CD4-positive, CD25-positive, alpha-beta regulatory T cell (primary cell): Measurements from ENCODE around the gene UBE2D1. TPM values are rescaled to one million over a fixed set of nuclear protein-coding genes. Genes with fewer than 3 reads are reported as not detected.

Experiments used
- ATAC-seq, 2 donors: fragments of 150-1000 bp; cut with Tn5 transposase; one replicate each; pipeline ENCODE4 v1.10.0; 2021; ENCODE audit warnings: low read depth in 2 of 2, moderate number of reproducible peaks in 2 of 2, moderate library complexity in 1 of 2
- DNase-seq, 3 donors: peaks; one replicate each; pipeline versions ENCODE4 v3.0.0 to v3.0.0-alpha.2; 2012 to 2022; ENCODE audit warnings: mixed read lengths in 1 of 3
- H3K27ac ChIP-seq: one replicate; pipeline ENCODE4 v1.7.0; 2013; ENCODE audit warnings: mild to moderate bottlenecking, low read length; ENCODE audit not compliant: insufficient read depth, poor library complexity, severe bottlenecking
- H3K27me3 ChIP-seq: one replicate; pipeline ENCODE4 v1.7.0; 2013; ENCODE audit warnings: low read length; ENCODE audit not compliant: control insufficient read depth, insufficient read depth
- H3K36me3 ChIP-seq: one replicate; pipeline ENCODE4 v1.7.0; 2013; ENCODE audit warnings: mild to moderate bottlenecking, low read length, moderate library complexity; ENCODE audit not compliant: control insufficient read depth, insufficient read depth
- H3K4me1 ChIP-seq: 2 replicates; pipeline ENCODE4 v1.7.0; 2013; ENCODE audit warnings: mild to moderate bottlenecking, low read length; ENCODE audit not compliant: insufficient read depth, control insufficient read depth, poor library complexity, severe bottlenecking
- H3K4me3 ChIP-seq: one replicate; pipeline ENCODE4 v1.7.0; 2013; ENCODE audit warnings: low read depth, mild to moderate bottlenecking, low read length, moderate library complexity
- H3K9me3 ChIP-seq, 2 experiments: 1 replicate in 1 of 2; 2 replicates in 1 of 2; pipeline ENCODE4 v1.7.0; 2013; ENCODE audit warnings: low read length in 2 of 2, mild to moderate bottlenecking in 1 of 2, moderate library complexity in 1 of 2; ENCODE audit not compliant: control insufficient read depth in 2 of 2
- H3K27ac Mint-ChIP-seq, 3 donors: one replicate each; pipeline ENCODE4 v1.8.0; 2020 to 2022; ENCODE audit warnings: mild to moderate bottlenecking in 3 of 3, mixed read lengths in 3 of 3, moderate library complexity in 2 of 3
- H3K27me3 Mint-ChIP-seq: one replicate; pipeline ENCODE4 v1.8.0; 2022; ENCODE audit warnings: mild to moderate bottlenecking, mixed read lengths
- H3K36me3 Mint-ChIP-seq: one replicate; pipeline ENCODE4 v1.8.0; 2020; ENCODE audit warnings: mixed read lengths
- H3K4me1 Mint-ChIP-seq, 4 donors: one replicate each; pipeline ENCODE4 v1.8.0; 2020 to 2022; ENCODE audit warnings: mixed read lengths in 4 of 4, mild to moderate bottlenecking in 1 of 4
- H3K4me3 Mint-ChIP-seq, 4 donors: one replicate each; pipeline ENCODE4 v1.8.0; 2020 to 2022; ENCODE audit warnings: mild to moderate bottlenecking in 4 of 4, mixed read lengths in 4 of 4, moderate library complexity in 3 of 4
- H3K9me3 Mint-ChIP-seq, 7 donors: one replicate each; pipeline ENCODE4 v1.8.0; 2020 to 2022; ENCODE audit warnings: mixed read lengths in 7 of 7, mild to moderate bottlenecking in 3 of 7, moderate library complexity in 2 of 7
- polyA plus RNA-seq, 4 donors: library from polyadenylated mRNA; unstranded; fragments of 300-500 nt; fragmentation: Illumina TruSeq; gene quantifications; one replicate each; pipeline ENCODE4 v1.2.3, GENCODE V29; 2021
- total RNA-seq: library from RNA; stranded (reverse); gene quantifications from one replicate; pipeline ENCODE4 v1.2.3, GENCODE V29; 2022

Gene UBE2D1
- total and polyA plus RNA-seq, 5 donors from 2014 or later, result 11.5 to 22.2 (median 19.4) TPM

GRCh38 chr10:58305821-58306220 lies 29.0 kb upstream of the UBE2D1 start:
- peaks cover 0 to 1% (median 0%) of the 10 kb centered on the region in 7 donors for H3K9me3 Mint-ChIP-seq
- H3K4me3 Mint-ChIP-seq, result no peak overlapping the region
- no peaks in the 10 kb centered on the region for H3K4me1 ChIP-seq
- no peak for ATAC-seq
- no peaks in the 10 kb centered on the region for H3K9me3 ChIP-seq
- no peak for DNase-seq
- H3K4me3 ChIP-seq, result no peak overlapping the region
- peak overlapping the region in 1 of 3 donors; percentile 12 for H3K27ac Mint-ChIP-seq
- H3K27me3 ChIP-seq, result peaks cover 2% of the 10 kb centered on the region
- no peak overlapping the region for H3K27ac ChIP-seq
- no peaks in the 10 kb centered on the region for H3K4me1 Mint-ChIP-seq
- peaks cover 24% of the 10 kb centered on the region for H3K27me3 Mint-ChIP-seq
- no peaks in the 10 kb centered on the region for H3K36me3 Mint-ChIP-seq
- H3K36me3 ChIP-seq, result no peaks in the 10 kb centered on the region

DNA sequence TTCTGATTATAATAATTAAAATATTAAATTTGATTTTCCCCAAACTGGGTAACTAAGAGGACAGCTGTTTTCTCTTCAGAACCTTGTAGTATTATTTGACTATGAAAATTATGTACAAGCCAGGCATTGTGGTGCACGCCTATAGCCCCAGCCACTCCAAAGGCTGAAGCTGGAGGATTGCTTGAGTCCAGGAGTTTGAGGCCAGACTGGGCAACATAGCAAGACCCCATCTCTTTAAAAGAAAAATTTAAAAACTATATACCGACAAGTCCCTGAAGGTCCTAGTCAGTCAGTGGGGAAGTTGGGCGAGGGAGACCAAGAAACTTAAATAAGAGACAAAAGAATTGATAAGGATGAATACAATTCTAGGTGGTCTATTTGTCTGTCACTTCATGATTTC lies 27.1 kb upstream of the UBE2D1 start:
- H3K4me1 Mint-ChIP-seq, result no peaks in the 10 kb centered on the region
- no peak for ATAC-seq

DNA sequence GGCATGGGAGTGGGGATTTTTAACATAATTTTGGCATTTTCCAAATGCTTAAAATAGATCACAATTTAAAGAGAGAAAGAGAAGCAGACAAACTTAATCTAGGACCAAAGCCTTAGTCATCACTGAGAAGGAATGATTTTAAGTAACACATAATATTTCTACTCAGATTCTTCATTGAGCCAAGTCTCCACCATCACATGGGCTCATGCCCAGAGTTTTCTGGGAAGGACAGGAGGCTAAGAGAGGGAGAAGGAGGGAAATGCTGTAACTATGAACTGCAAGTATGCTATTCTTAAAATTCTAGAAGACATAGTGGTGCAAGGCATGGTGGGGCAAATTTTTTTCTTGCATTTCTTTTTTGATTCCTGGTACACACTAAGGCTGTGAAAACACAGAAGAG lies 23.8 kb upstream of the UBE2D1 start:
- ATAC-seq (no peak), DNase-seq (no peak)
- Histone ChIP-seq H3K27me3 (peaks cover 3% of the 10 kb centered on the region), H3K4me1 (no peaks in the 10 kb centered on the region), H3K9me3 (no peaks in the 10 kb centered on the region), H3K27ac (no peak overlapping the region), H3K36me3 (no peaks in the 10 kb centered on the region), H3K4me3 (no peak overlapping the region)
- Mint-ChIP-seq H3K4me3 (no peak overlapping the region), H3K36me3 (no peaks in the 10 kb centered on the region), H3K27me3 (peaks cover 25% of the 10 kb centered on the region), H3K9me3 (peaks cover 0 to 4% (median 0%) of the 10 kb centered on the region in 7 donors), H3K27ac (no peak overlapping the region), H3K4me1 (no peaks in the 10 kb centered on the region)

More for the DNA sequence above, 27.1 kb upstream of the UBE2D1 start:
- Mint-ChIP-seq H3K36me3 (no peaks in the 10 kb centered on the region), H3K27ac (no peak overlapping the region), H3K27me3 (peaks cover 20% of the 10 kb centered on the region), H3K9me3 (peaks cover 0 to 4% (median 0%) of the 10 kb centered on the region in 7 donors), H3K4me3 (no peak overlapping the region)
- H3K4me3 ChIP-seq, result no peak overlapping the region
- H3K27me3 ChIP-seq, result peaks cover 5% of the 10 kb centered on the region
- H3K36me3 ChIP-seq, result no peaks in the 10 kb centered on the region
- H3K27ac ChIP-seq, result no peak overlapping the region
- no peaks in the 10 kb centered on the region for H3K9me3 ChIP-seq
- DNase-seq, result no peak
- H3K4me1 ChIP-seq, result no peaks in the 10 kb centered on the region

- no peaks in the 10 kb centered on the region for H3K36me3 ChIP-seq
- no peaks in the 10 kb centered on the region for H3K36me3 Mint-ChIP-seq
- ATAC-seq (no peak), DNase-seq (no peak)
- no peak overlapping the region for H3K27ac ChIP-seq
- H3K27me3 Mint-ChIP-seq, result peaks cover 16% of the 10 kb centered on the region
- H3K27ac Mint-ChIP-seq, result no peak overlapping the region
- H3K4me3 Mint-ChIP-seq, result no peak overlapping the region
- no peaks in the 10 kb centered on the region for H3K9me3 Mint-ChIP-seq
- no peak overlapping the region for H3K4me3 ChIP-seq
- peaks cover 2% of the 10 kb centered on the region for H3K27me3 ChIP-seq
- H3K4me1 Mint-ChIP-seq, result no peaks in the 10 kb centered on the region
- no peaks in the 10 kb centered on the region for H3K4me1 ChIP-seq
- no peaks in the 10 kb centered on the region for H3K9me3 ChIP-seq
These were observed 17.9 kb upstream of the UBE2D1 start for GRCh38 chr10:58316874-58317273.

DNA sequence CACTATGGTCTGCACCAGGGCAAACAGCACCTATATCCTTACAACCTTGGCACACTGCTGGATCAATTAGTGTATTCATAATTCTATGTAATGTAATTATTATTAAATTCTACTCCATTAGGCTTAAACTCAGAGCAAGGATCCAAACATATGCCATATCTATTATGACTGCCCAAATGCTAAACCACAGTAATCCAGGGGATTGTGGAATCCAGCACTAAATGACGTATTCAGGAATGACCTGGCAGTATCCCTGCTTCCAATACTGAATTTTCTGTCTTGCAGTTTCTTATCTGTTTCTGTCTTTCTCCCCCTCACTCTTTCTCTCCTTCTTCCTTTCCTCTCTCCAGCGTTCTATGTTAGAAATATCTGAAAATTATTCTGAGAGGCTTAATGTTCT lies 16.5 kb upstream of the UBE2D1 start:
- no peak overlapping the region for H3K4me3 ChIP-seq
- no peak for DNase-seq
- no peak for ATAC-seq
- no peaks in the 10 kb centered on the region for H3K36me3 ChIP-seq
- Mint-ChIP-seq H3K9me3 (no peaks in the 10 kb centered on the region), H3K4me3 (no peak overlapping the region), H3K27ac (no peak overlapping the region), H3K4me1 (peaks cover 0 to 11% (median 8%) of the 10 kb centered on the region in 4 donors), H3K27me3 (peaks cover 13% of the 10 kb centered on the region), H3K36me3 (no peaks in the 10 kb centered on the region)
- H3K27me3 ChIP-seq, result peaks cover 2% of the 10 kb centered on the region
- peaks cover 5% of the 10 kb centered on the region for H3K4me1 ChIP-seq
- no peaks in the 10 kb centered on the region for H3K9me3 ChIP-seq
- H3K27ac ChIP-seq, result no peak overlapping the region

DNA sequence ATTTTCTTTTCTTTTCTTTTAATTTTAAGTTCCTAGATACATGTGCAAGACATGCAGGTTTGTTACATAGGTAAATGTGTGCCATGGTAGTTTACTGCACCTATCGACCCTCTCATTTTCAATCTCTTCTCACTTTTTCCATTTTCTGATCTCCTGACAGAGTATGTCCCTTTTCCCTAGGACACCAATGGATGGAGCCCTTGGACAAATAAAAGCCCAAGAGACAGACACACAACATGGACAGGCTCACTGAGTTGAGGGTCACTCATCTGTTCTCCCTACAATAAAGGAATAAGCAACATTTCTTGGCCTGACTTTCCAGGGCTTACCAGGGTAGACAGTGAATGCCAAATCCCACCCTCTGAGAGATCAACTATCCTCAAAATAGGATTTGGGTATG lies 15.2 kb upstream of the UBE2D1 start:
- H3K9me3 Mint-ChIP-seq, result no peaks in the 10 kb centered on the region
- H3K4me1 Mint-ChIP-seq, result peaks cover 0 to 12% (median 8%) of the 10 kb centered on the region in 4 donors
- H3K27me3 ChIP-seq, result peaks cover 2% of the 10 kb centered on the region
- ATAC-seq (no peak), DNase-seq (no peak)
- no peak overlapping the region for H3K4me3 ChIP-seq
- no peaks in the 10 kb centered on the region for H3K36me3 Mint-ChIP-seq
- no peak overlapping the region for H3K27ac ChIP-seq
- H3K27ac Mint-ChIP-seq, result no peak overlapping the region
- H3K36me3 ChIP-seq, result no peaks in the 10 kb centered on the region
- H3K4me3 Mint-ChIP-seq, result no peak overlapping the region
- H3K4me1 ChIP-seq, result peaks cover 5% of the 10 kb centered on the region
- peaks cover 9% of the 10 kb centered on the region for H3K27me3 Mint-ChIP-seq
- no peaks in the 10 kb centered on the region for H3K9me3 ChIP-seq

- DNase-seq (no peak), ATAC-seq (no peak)
- no peaks in the 10 kb centered on the region for H3K36me3 Mint-ChIP-seq
- Histone ChIP-seq H3K27me3 (peaks cover 2% of the 10 kb centered on the region), H3K4me1 (peaks cover 5% of the 10 kb centered on the region), H3K9me3 (no peaks in the 10 kb centered on the region), H3K36me3 (no peaks in the 10 kb centered on the region), H3K4me3 (no peak overlapping the region), H3K27ac (no peak overlapping the region)
- H3K4me1 Mint-ChIP-seq, result peaks cover 0 to 12% (median 8%) of the 10 kb centered on the region in 4 donors
- H3K9me3 Mint-ChIP-seq, result peaks cover 0 to under 1% (median 0%) of the 10 kb centered on the region in 7 donors
- peaks cover under 1% of the 10 kb centered on the region for H3K27me3 Mint-ChIP-seq
- H3K4me3 Mint-ChIP-seq, result no peak overlapping the region
- H3K27ac Mint-ChIP-seq, result no peak overlapping the region
These were observed 14.3 kb upstream of the UBE2D1 start for GRCh38 chr10:58320351-58321049.
